Measurements from ENCODE around the gene ATP9A.
"Not testable (repeated sequence)": the region's sequence is repeated elsewhere in the genome, so short reads cannot be mapped to it uniquely, and the experiment has no call there.

The ATP9A gene

GRCh38 chr20:51745804-51746203 is 22.4 kb downstream of the ATP9A start:
- Histone ChIP-seq H4K91ac (ENCODE audit: low read depth, low read length) (no peak overlapping the region), H3K79me1 (ENCODE audit: low read length) (no peaks in the 10 kb centered on the region), H3K4me1 (ENCODE audit: control insufficient read depth in 1 of 2, insufficient read depth in 2 of 2, low read length in 2 of 2) (peaks cover 2 to 4% of the 10 kb centered on the region in 2 experiments), H3K4me3 (ENCODE audit: low read depth, low read length) (no peak overlapping the region), H4K12ac (ENCODE audit: low read depth, low read length) (no peak overlapping the region), H3K18ac (ENCODE audit: low read length) (no peak overlapping the region), H3K27me3 (ENCODE audit: insufficient read depth, low read length) (no peaks in the 10 kb centered on the region), H2BK5ac (ENCODE audit: low read depth, low read length, poor library complexity) (no peak overlapping the region), H3K4ac (ENCODE audit: low read depth, low read length) (no peak overlapping the region), H3K36me3 (ENCODE audit: control insufficient read depth in 1 of 2, insufficient read depth in 2 of 2, low read length in 2 of 2) (no peaks in the 10 kb centered on the region), H4K8ac (ENCODE audit: low read depth, low read length) (no peak overlapping the region), H2AFZ (ENCODE audit: insufficient read depth, low read length, poor library complexity) (no peak overlapping the region), H3K79me2 (ENCODE audit: control insufficient read depth, insufficient read depth, low read length, poor library complexity) (no peaks in the 10 kb centered on the region), H2AK5ac (ENCODE audit: low read length) (no peak overlapping the region), H2BK120ac (ENCODE audit: insufficient read depth, low read length, poor library complexity) (no peak overlapping the region), H3K27ac (ENCODE audit: low read depth, low read length) (no peak overlapping the region), H3K4me2 (ENCODE audit: low read length) (no peak overlapping the region), H2BK12ac (ENCODE audit: low read length) (no peak overlapping the region), H3K14ac (ENCODE audit: low read length) (no peak overlapping the region), H3K23ac (ENCODE audit: low read length) (no peak overlapping the region), H3K9me3 (ENCODE audit: insufficient read depth, low read depth, low read length) (no peaks in the 10 kb centered on the region), H3K9ac (ENCODE audit: low read length) (no peak overlapping the region)
- DNase-seq = no peak
- WGBS (ENCODE audit: extremely low coverage, insufficient coverage, insufficient read length) = no CpG with 5 or more reads among the region's 3 CpGs

GRCh38 chr20:51740838-51741237 is 27.4 kb downstream of the ATP9A start:
- H3K18ac ChIP-seq (ENCODE audit: low read length) = no peak overlapping the region
- no peak overlapping the region for H2BK5ac ChIP-seq (ENCODE audit: low read depth, low read length, poor library complexity)
- no peaks in the 10 kb centered on the region for H3K79me2 ChIP-seq (ENCODE audit: control insufficient read depth, insufficient read depth, low read length, poor library complexity)
- DNase-seq = no peak
- no peak overlapping the region for H3K4me3 ChIP-seq (ENCODE audit: low read depth, low read length)
- no peak overlapping the region for H3K4ac ChIP-seq (ENCODE audit: low read depth, low read length)
- H2AK5ac ChIP-seq (ENCODE audit: low read length) = no peak overlapping the region
- H3K9me3 ChIP-seq (ENCODE audit: insufficient read depth, low read depth, low read length) = no peaks in the 10 kb centered on the region
- no peaks in the 10 kb centered on the region for H3K36me3 ChIP-seq (ENCODE audit: control insufficient read depth in 1 of 2, insufficient read depth in 2 of 2, low read length in 2 of 2)
- no peaks in the 10 kb centered on the region for H3K27me3 ChIP-seq (ENCODE audit: insufficient read depth, low read length)
- H2AFZ ChIP-seq (ENCODE audit: insufficient read depth, low read length, poor library complexity) = no peak overlapping the region
- no peak overlapping the region for H3K9ac ChIP-seq (ENCODE audit: low read length)
- no peak overlapping the region for H3K4me2 ChIP-seq (ENCODE audit: low read length)
- no peak overlapping the region for H3K27ac ChIP-seq (ENCODE audit: low read depth, low read length)
- H3K23ac ChIP-seq (ENCODE audit: low read length) = no peak overlapping the region
- WGBS (ENCODE audit: extremely low coverage, insufficient coverage, insufficient read length) = no CpG with 5 or more reads among the region's 3 CpGs
- H3K14ac ChIP-seq (ENCODE audit: low read length) = no peak overlapping the region
- no peak overlapping the region for H4K8ac ChIP-seq (ENCODE audit: low read depth, low read length)
- no peak overlapping the region for H2BK120ac ChIP-seq (ENCODE audit: insufficient read depth, low read length, poor library complexity)
- H2BK12ac ChIP-seq (ENCODE audit: low read length) = no peak overlapping the region
- H4K91ac ChIP-seq (ENCODE audit: low read depth, low read length) = no peak overlapping the region
- H4K12ac ChIP-seq (ENCODE audit: low read depth, low read length) = no peak overlapping the region
- H3K4me1 ChIP-seq (ENCODE audit: control insufficient read depth in 1 of 2, insufficient read depth in 2 of 2, low read length in 2 of 2) = no peaks in the 10 kb centered on the region
- no peaks in the 10 kb centered on the region for H3K79me1 ChIP-seq (ENCODE audit: low read length)

- not testable (repeated sequence) for H2BK12ac ChIP-seq (ENCODE audit: low read length); H4K8ac ChIP-seq (ENCODE audit: low read depth, low read length); H3K9me3 ChIP-seq (ENCODE audit: insufficient read depth, low read depth, low read length); H2AK5ac ChIP-seq (ENCODE audit: low read length); H3K18ac ChIP-seq (ENCODE audit: low read length); H3K79me2 ChIP-seq (ENCODE audit: control insufficient read depth, insufficient read depth, low read length, poor library complexity); DNase-seq; H3K27ac ChIP-seq (ENCODE audit: low read depth, low read length); H3K4me2 ChIP-seq (ENCODE audit: low read length); H3K79me1 ChIP-seq (ENCODE audit: low read length); H3K4me3 ChIP-seq (ENCODE audit: low read depth, low read length); H3K4ac ChIP-seq (ENCODE audit: low read depth, low read length); H3K14ac ChIP-seq (ENCODE audit: low read length); H3K4me1 ChIP-seq (ENCODE audit: control insufficient read depth in 1 of 2, insufficient read depth in 2 of 2, low read length in 2 of 2); H2AFZ ChIP-seq (ENCODE audit: insufficient read depth, low read length, poor library complexity); H3K23ac ChIP-seq (ENCODE audit: low read length); H2BK120ac ChIP-seq (ENCODE audit: insufficient read depth, low read length, poor library complexity); H3K27me3 ChIP-seq (ENCODE audit: insufficient read depth, low read length); H4K91ac ChIP-seq (ENCODE audit: low read depth, low read length); H2BK5ac ChIP-seq (ENCODE audit: low read depth, low read length, poor library complexity); H3K9ac ChIP-seq (ENCODE audit: low read length); H4K12ac ChIP-seq (ENCODE audit: low read depth, low read length); H3K36me3 ChIP-seq (ENCODE audit: control insufficient read depth in 1 of 2, insufficient read depth in 2 of 2, low read length in 2 of 2)
- WGBS (ENCODE audit: extremely low coverage, insufficient coverage, insufficient read length) = no CpG with 5 or more reads among the region's 7 CpGs
Observed at GRCh38 chr20:51740308-51740707, 27.9 kb downstream of the ATP9A start.

GRCh38 chr20:51739722-51740249 is 28.4 kb downstream of the ATP9A start:
- Histone ChIP-seq H3K4ac (ENCODE audit: low read depth, low read length) (no peak overlapping the region), H3K9me3 (ENCODE audit: insufficient read depth, low read depth, low read length) (no peaks in the 10 kb centered on the region), H2BK5ac (ENCODE audit: low read depth, low read length, poor library complexity) (no peak overlapping the region), H2BK12ac (ENCODE audit: low read length) (no peak overlapping the region), H3K79me2 (ENCODE audit: control insufficient read depth, insufficient read depth, low read length, poor library complexity) (no peaks in the 10 kb centered on the region), H3K4me2 (ENCODE audit: low read length) (no peak overlapping the region), H2AK5ac (ENCODE audit: low read length) (no peak overlapping the region), H2BK120ac (ENCODE audit: insufficient read depth, low read length, poor library complexity) (no peak overlapping the region), H3K79me1 (ENCODE audit: low read length) (no peaks in the 10 kb centered on the region), H3K36me3 (ENCODE audit: control insufficient read depth in 1 of 2, insufficient read depth in 2 of 2, low read length in 2 of 2) (no peaks in the 10 kb centered on the region), H3K23ac (ENCODE audit: low read length) (no peak overlapping the region), H4K12ac (ENCODE audit: low read depth, low read length) (no peak overlapping the region), H3K4me3 (ENCODE audit: low read depth, low read length) (no peak overlapping the region), H3K27me3 (ENCODE audit: insufficient read depth, low read length) (no peaks in the 10 kb centered on the region), H3K4me1 (ENCODE audit: control insufficient read depth in 1 of 2, insufficient read depth in 2 of 2, low read length in 2 of 2) (no peaks in the 10 kb centered on the region), H4K91ac (ENCODE audit: low read depth, low read length) (no peak overlapping the region), H2AFZ (ENCODE audit: insufficient read depth, low read length, poor library complexity) (no peak overlapping the region), H4K8ac (ENCODE audit: low read depth, low read length) (no peak overlapping the region), H3K18ac (ENCODE audit: low read length) (no peak overlapping the region), H3K9ac (ENCODE audit: low read length) (no peak overlapping the region), H3K14ac (ENCODE audit: low read length) (no peak overlapping the region), H3K27ac (ENCODE audit: low read depth, low read length) (no peak overlapping the region)
- WGBS (ENCODE audit: extremely low coverage, insufficient coverage, insufficient read length) = no CpG with 5 or more reads among the region's 4 CpGs
- no peak for DNase-seq
